ENCODE results near the gene SRPX. TPM values are rescaled to one million over a fixed set of nuclear protein-coding genes. Genes with fewer than 3 reads are reported as not detected.

SRPX gene
- total RNA-seq, 1 donor from 2014 or later: 139 TPM

DNA sequence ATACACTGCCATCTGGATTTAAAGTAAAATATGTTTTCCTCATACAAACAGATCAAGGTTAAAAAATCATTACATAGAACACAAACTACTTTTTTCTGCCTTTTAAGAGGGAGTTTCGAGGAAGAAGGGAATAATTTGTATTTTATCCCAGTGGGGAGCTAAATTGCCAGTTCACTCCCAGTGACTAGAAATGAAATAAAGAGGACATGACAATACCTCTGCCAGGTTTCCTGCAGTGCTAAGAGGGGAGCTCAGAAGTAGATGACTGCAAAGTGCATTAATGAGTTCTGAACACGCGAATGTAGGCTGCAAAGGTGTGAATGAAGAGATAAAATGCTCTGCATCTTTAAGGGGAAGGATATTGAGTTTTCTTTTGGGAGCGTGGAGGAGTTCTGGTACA lies 69.7 kb downstream of the SRPX start:
- H3K36me3 ChIP-seq: no peaks in the 10 kb centered on the region
- H3K27ac ChIP-seq: no peak overlapping the region
- no peaks in the 10 kb centered on the region for H3K9me3 ChIP-seq
- no peaks in the 10 kb centered on the region for H3K27me3 ChIP-seq
- H3K4me1 ChIP-seq: no peaks in the 10 kb centered on the region
- DNase-seq (ENCODE audit: low spot score in 2 of 2): no peak
- TF ChIP-seq, protein P1, sequence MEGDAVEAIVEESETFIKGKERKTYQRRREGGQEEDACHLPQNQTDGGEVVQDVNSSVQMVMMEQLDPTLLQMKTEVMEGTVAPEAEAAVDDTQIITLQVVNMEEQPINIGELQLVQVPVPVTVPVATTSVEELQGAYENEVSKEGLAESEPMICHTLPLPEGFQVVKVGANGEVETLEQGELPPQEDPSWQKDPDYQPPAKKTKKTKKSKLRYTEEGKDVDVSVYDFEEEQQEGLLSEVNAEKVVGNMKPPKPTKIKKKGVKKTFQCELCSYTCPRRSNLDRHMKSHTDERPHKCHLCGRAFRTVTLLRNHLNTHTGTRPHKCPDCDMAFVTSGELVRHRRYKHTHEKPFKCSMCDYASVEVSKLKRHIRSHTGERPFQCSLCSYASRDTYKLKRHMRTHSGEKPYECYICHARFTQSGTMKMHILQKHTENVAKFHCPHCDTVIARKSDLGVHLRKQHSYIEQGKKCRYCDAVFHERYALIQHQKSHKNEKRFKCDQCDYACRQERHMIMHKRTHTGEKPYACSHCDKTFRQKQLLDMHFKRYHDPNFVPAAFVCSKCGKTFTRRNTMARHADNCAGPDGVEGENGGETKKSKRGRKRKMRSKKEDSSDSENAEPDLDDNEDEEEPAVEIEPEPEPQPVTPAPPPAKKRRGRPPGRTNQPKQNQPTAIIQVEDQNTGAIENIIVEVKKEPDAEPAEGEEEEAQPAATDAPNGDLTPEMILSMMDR (IDR thresholded peaks at IDR 0.05): no peak
- intact Hi-C loops (cut with DNase I): no loop called here
- H3K4me3 ChIP-seq: no peak overlapping the region

DNA sequence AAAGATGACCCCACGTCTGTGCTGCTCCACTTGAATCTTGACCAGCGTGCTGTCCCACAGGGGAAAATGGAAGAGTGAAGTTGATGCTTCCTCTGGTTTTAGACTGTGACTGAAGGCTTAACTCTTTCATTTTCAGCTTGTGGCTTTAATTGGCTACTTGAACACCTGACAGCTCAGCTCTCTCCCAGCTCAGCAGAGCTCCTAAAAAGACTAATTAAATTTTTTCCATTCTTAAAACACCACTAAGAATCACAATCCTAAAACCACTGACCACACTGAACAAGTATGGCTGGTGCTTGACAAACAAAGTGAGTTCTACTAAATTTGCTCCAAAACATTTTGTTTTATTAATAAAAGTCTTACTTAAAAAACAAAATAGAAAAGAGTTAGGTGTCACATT lies 71.7 kb downstream of the SRPX start:
- Histone ChIP-seq H3K4me3 (no peak overlapping the region), H3K36me3 (no peaks in the 10 kb centered on the region), H3K9me3 (no peaks in the 10 kb centered on the region), H3K27me3 (no peaks in the 10 kb centered on the region), H3K4me1 (no peaks in the 10 kb centered on the region), H3K27ac (no peak overlapping the region)
- DNase-seq (ENCODE audit: low spot score in 2 of 2): no peak
- TF ChIP-seq, protein P1 (IDR thresholded peaks at IDR 0.05): no peak
- intact Hi-C loops (cut with DNase I): no loop called here

DNA sequence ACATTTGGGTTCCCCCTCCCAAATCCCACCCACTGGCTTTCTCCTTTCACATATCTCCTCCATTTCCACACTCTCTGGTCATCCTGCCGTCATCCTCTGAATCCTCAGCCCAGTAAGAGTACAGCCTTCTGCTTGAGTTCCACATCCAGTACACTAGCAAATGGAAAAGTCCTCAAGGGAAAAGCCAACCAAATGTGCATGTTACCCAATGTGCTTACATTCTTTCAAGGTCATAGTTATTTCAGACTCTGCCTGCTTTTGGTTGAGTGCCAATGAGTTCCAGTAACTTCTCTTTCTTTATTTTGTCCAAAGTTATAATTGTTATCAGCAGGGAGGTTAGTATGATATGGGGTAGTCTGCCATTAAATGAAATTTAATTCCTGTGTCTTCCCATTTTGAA lies 78.1 kb downstream of the SRPX start:
- TF ChIP-seq, protein P1 (IDR thresholded peaks at IDR 0.05): no peak
- H3K27ac ChIP-seq: no peak overlapping the region
- H3K36me3 ChIP-seq: no peaks in the 10 kb centered on the region
- no peaks in the 10 kb centered on the region for H3K27me3 ChIP-seq
- H3K4me3 ChIP-seq: no peak overlapping the region
- DNase-seq (ENCODE audit: low spot score in 2 of 2): no peak
- intact Hi-C loops (cut with DNase I): no loop called here
- H3K9me3 ChIP-seq: no peaks in the 10 kb centered on the region
- peaks cover 0 to 6% of the 10 kb centered on the region in 2 donors for H3K4me1 ChIP-seq

DNA sequence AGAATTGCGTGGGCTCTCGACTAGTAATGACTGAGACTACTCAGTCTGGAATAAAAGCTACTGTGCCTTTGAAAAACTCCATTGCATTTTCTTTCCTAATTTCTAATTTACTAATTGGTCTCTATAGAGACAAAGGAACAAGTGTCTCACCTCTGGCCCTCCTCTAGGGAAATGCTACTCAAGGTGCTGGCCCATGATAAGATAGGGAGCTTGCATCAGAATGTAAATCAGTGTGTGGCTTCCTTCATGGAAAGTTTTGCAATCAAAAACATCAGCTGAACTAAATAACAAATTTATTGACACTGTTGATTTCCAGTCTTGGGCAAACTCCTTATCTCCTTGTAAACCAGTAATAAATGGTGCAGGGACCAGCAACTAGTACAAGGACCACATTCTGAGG lies 81.8 kb downstream of the SRPX start:
- H3K27ac ChIP-seq: no peak overlapping the region
- H3K4me1 ChIP-seq: peaks cover 0 to 6% of the 10 kb centered on the region in 2 donors
- intact Hi-C loops (cut with DNase I): no loop called here
- no peak overlapping the region for H3K4me3 ChIP-seq
- H3K27me3 ChIP-seq: no peaks in the 10 kb centered on the region
- no peaks in the 10 kb centered on the region for H3K9me3 ChIP-seq
- TF ChIP-seq, protein P1 (IDR thresholded peaks at IDR 0.05): no peak
- no peak for DNase-seq (ENCODE audit: low spot score in 2 of 2)
- no peaks in the 10 kb centered on the region for H3K36me3 ChIP-seq

DNA sequence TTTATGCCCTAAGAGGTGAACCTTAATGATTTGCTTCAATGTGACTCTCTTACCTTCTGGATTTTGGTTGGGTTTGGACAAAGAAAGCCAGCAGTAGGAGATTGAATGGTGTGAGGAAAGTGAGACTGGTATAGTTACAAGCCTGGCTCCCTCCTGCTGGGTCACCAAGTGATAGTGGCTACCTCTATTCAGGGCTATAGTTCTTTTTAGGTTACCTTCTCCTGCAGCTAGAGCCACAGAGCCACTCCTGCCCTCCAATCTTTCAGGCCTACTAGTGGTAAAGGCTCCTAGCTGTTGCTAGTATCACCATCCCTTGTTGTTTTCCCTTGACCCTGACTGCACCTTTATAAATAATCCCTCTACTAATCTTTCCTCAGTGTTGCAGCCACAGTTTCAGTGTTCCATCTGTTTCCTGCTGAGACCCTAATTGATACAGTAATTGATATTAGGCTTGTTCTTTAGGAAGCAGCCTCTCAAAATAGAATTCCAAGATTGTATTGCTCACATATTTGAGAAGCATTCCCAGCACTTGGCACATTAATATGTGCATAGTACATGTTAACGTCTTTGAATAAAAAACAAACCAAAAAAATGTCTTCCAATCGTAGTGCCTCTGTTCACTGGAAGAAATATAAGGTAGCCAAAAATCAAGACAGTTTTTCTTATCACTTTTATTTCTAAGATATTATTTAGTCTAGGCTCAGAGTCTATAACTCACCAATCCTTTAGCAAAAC lies 82.3 kb downstream of the SRPX start:
- TF ChIP-seq, protein P1 (IDR thresholded peaks at IDR 0.05): no peak
- intact Hi-C loops (cut with DNase I): no loop called here
- no peaks in the 10 kb centered on the region for H3K27me3 ChIP-seq

More for the DNA sequence above, 82.3 kb downstream of the SRPX start:
- Histone ChIP-seq H3K4me3 (no peak overlapping the region), H3K9me3 (no peaks in the 10 kb centered on the region), H3K36me3 (no peaks in the 10 kb centered on the region), H3K27ac (no peak overlapping the region), H3K4me1 (peaks cover 0 to 6% of the 10 kb centered on the region in 2 donors)
- DNase-seq (ENCODE audit: low spot score in 2 of 2): no peak

Measured in ascending aorta (tissue), 2 donors.